HG02885 (cell line): ENCODE data around the gene PMEPA1.
A peak's percentile ranks its signal among the peaks of the same experiment; 100 is the strongest.

Source experiments
- ATAC-seq: cut with Tn5 transposase; IDR thresholded peaks from one replicate; pipeline ENCODE4 v1.9.1; 2021; ENCODE audit warnings: mild to moderate bottlenecking; ENCODE audit not compliant: unreplicated experiment, poor library complexity

Gene PMEPA1

DNA sequence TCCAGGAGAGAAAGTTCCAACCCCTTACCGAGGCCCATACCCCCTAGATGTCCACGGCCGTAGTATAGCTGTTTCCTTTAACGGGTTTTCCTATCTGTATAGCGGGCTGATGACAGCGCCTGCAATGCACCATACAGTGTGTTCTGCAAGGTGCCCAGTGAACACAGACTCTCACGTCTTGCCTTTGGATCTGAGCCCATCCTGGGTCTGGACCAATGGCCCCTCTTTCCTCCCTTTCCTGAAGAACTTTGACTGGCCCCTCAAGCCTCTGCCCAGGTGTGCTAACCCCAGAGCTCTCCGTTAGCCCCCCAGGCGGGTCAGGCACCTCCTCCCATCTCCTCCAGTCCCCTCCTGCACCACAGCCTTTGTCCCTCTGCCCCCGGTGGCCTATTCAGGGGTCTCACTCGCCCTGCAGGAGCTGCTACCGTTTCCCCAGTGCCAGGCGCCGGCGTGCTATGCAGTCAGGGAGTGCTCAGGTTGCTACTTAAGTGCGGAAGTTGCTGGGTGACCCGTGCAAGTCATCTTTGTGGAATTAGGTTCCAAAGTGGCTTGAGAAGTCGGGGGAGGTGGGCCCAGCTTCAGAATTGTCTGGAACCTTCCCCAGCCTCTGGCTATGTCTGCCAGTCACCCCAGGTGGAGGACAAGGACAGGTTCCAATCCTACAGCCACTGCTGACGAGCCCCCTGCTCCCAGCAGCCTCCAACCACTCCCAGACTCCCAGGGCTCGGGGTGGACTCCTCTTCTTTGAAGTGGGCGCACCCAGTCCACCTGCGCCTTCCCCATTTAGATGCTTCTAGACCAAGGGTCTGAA lies 54.6 kb downstream of the PMEPA1 start:
- ATAC-seq: no peak

DNA sequence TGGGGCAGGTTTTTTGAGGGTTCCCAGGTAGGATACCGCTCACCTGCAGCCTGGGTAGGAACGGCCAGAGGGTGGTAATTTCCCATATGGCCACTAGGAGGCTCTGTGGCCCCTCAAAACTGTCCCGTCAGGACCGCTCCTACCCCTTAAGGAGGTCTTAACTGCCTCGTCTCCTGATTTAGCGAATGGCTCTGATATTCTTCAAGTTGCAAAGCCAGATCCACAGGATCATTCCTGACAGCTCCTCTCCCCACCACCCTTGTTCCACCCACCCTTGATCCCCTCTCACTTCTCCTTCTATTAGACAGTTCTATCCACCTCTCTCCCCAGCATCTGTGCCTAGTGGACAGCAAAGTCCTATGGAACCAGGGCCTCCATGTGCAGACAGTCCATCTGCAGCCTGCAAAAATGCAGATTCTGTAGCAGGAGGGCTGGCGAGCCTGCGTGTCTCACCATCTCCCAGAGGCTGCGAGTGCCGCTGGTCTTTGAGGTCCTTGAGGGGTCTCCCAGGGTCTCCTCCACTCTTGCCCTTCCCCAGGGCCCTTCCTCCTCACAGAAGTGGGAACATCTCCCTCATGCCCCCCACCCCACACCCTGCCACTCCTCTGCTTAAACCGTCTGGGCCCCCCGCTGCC lies 55.3 kb downstream of the PMEPA1 start:
- peak; percentile 63 for ATAC-seq

DNA sequence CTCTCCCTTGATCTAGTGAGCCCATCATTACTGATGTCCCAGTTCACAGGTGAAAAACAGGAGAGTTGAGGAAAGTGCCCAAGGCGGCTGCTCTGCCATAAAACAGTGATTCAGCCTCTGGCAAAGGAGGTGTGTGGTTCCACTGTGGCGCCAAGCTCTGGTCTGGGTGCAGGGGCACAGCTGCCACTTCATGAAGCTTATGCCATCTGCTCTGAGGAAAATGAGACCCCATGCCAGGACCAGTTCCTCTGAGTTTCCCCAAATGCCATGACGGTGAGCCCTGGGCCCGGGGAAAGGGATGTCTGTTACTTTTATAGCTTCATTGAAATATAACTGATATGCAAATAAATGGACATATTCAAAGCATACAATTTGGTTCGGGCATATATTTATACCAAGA lies 55.9 kb downstream of the PMEPA1 start:
- ATAC-seq: no peak

DNA sequence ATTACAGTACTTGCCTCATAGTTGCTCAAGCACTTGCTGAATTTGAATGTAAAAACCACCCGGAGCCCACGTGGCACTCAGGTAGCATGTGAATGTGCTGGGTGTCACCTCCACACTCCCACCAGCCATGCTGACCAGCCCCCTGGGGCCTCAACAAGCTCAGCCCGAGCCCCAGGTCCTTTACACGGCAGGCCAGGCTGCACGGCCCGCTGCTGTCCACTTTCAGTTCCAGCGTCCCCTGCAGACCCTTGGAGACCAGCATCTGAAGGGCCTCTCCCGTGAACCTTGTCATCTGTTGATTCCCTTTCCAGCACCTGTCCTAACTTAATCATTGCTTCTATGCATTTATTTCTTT lies 56.3 kb downstream of the PMEPA1 start:
- no peak for ATAC-seq

DNA sequence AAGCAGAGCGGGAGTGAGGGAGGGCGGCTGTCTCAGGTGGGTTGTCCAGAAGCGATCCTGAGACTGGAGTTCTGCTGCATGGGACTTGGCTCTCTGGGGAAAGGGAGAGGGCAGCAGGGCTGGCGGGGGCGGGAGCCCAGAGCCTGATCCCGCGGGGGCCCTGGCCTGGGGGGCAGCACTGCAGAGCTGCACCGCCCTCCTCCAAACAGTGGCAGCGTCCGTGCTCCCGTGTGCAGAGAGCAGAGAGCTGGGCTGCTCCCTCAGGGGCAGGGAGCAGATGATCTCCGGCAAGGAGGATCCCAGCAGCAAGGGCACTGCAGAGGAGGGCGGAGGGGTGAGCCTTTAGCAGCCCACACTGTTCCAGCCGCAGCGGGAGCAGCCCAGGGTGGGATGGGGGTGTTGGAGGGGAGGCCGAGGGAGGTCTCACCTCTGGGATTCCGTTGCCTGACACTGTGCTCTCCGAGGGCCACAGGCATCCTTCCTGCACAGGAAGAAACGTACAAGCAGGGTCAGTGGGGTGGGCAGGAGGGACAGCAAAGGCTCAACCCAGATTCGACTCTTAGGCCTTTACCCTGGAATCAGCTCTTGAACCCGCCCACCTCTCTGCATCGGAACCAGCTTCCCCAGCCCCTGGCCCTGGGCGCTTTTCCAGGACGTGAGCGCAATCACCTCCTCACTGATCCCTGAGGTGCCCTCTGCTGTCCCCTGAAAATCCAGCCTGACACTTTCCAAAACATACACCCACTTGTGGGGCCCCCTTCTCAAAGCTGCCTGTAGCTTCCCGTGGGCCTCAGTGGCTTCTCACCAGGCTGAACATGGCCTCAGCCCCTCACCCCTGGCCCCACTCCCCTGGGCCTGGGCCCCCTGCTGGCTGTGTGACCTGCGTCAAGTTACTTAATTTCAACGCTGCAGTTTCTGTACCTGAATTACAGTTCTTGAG lies 56.9 kb downstream of the PMEPA1 start:
- ATAC-seq: no peak

DNA sequence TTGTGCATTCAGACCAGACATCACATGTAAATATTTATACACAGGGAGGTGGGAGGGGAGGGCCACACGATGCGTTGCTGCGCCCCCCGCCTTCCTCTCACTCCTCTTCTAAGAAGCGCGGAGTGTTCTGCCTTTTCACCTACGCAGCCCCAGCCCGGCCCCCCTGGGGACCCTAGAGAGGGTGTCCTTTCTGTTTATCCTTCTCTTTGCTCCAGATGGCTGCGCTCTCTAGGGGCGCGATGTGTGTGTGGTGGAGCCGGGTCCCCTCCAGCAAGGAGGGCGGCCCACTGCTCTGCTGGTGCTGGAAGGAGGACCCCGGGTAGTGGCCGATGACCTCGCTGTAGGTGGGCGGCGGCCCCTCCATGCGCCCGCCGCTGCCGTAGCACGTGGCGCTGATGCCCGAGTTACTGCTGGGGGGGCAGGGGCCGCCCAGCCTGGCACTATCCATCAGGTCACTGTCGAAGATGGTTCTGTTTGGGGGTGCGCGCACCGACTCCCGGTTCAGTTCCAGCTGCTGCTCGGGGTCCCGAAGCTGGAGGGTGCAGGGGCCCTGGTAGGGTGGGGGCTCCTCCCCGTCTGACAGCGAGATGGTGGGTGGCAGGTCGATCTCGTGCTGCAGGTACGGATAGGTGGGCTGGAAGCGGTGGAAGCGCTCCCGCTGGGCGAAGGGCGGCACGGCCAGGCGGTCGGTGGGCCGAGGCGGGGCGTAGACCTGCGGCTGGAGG lies 57.8 kb downstream of the PMEPA1 start:
- no peak for ATAC-seq

DNA sequence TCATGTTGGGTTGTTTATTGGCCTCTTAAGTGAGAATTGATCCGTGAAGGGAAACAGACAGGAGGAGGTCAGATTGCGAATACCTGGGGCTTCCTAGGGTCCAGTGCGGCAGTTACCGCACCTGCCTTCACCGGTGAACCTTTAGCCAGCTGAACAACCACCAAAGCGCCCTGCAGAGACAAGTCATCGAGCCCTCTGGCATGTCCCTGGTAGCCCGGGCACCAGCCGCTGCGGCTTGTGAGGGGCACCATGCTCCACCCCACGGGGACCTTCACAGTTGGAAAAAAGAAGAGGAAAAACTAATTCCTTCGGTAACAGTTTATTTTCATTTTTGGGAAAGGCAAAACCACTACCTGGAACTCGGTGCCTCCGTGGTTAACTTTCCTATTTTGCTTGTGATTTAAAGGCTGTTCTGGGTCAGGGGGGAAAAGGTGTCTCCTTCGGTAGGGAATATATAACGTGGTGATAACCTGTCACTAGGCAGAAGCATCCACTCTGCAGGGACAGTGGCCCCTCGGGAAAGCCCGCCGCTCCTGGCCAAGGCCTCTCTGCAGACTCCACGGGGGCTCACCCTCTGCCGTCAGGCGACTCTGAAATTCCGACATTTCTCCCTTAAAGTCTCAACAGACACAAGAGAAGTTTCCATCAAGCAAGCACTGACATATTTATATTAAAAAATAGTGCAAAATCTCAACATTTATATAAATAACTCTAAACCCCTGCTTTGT lies 58.9 kb downstream of the PMEPA1 start:
- no peak for ATAC-seq

DNA sequence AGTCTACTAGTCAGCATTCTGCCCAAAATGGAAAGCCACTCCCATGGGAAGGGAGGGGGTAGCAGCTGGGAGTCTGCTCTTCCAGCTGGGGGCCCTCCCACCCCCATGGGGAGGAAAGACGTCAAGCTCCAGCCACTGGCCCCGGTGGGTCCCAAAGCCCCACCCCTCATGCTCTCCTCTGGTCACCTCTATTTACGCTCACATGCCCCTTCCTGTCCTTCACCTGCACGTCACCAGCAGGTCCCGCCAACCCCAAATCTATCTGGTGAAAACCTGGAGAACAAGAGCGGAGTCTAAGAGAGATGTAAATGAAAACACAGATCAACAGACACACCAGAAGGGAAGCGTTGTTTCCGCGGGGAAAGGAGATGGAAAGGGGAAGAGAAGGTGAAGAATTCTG lies 59.5 kb downstream of the PMEPA1 start:
- ATAC-seq: no peak

DNA sequence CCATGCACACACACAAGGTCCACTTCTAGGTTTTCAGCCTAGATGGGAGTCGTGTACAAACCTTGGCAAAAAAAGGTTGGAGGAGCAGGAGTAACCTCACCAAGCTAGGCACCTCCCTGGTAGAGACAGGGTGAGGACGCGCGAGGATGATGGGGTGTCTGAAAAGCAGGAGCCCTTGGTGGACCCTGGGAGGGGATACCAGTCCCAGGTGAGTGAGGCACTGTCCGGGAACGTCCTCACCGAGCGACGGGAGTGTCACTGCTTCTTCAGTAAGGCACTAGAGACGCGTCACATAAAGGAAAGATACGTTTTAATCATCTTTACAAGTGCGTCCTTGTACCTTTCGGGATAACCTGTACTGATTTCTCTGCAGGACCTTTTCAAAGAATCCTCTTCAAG lies 60.2 kb downstream of the PMEPA1 start:
- ATAC-seq: no peak

DNA sequence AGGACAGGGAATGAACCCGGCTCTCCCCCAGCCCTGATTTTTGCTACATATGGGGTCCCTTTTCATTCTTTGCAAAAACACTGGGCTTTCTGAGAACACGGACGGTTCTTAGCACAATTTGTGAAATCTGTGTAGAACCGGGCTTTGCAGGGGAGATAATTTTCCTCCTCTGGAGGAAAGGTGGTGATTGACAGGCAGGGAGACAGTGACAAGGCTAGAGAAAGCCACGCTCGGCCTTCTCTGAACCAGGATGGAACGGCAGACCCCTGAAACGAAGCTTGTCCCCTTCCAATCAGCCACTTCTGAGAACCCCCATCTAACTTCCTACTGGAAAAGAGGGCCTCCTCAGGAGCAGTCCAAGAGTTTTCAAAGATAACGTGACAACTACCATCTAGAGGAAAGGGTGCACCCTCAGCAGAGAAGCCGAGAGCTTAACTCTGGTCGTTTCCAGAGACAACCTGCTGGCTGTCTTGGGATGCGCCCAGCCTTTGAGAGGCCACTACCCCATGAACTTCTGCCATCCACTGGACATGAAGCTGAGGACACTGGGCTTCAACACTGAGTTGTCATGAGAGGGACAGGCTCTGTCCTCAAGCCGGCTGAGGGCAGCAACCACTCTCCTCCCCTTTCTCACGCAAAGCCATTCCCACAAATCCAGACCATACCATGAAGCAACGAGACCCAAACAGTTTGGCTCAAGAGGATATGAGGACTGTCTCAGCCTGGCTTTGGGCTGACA lies 60.8 kb downstream of the PMEPA1 start:
- ATAC-seq: no peak

DNA sequence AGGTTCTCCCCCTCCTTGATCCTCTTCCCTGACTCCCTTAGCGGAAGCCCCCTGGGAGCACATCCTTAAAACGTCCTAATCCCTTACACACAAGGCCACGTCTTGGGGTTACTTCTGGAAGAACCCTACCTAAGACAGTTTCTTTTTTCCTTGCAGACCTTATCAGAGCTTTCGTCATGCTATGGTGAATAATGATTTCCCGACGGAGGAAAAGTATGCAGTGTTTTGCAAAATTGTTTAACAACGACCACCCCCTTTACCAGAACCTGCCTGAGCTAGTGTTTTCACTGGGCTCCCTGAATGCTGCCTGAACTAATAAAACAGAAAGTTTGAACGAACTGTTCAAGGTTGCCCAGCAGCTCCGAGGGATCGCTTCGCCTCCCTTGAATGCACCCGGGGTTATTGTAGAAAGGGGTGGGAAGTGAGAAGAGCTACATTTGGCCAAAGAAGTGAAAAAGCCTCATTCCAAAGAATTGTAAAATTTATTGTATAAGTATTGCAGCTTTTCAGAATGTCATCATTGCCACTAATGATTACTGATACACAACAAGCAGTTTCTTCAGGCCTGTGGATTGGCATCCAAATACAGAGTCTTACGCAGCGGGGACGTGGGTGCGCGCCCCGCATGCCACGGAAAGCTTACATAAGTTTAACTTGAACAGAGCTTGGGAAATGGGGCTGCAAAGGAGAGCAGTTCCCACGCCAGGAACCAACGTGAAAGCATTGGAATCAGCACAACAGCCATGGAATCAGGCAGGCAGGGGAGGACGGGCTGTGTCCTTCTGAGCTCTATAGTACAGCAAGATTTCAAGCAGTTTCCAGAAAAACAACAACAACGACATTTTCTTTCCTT lies 61.7 kb downstream of the PMEPA1 start:
- ATAC-seq: no peak

DNA sequence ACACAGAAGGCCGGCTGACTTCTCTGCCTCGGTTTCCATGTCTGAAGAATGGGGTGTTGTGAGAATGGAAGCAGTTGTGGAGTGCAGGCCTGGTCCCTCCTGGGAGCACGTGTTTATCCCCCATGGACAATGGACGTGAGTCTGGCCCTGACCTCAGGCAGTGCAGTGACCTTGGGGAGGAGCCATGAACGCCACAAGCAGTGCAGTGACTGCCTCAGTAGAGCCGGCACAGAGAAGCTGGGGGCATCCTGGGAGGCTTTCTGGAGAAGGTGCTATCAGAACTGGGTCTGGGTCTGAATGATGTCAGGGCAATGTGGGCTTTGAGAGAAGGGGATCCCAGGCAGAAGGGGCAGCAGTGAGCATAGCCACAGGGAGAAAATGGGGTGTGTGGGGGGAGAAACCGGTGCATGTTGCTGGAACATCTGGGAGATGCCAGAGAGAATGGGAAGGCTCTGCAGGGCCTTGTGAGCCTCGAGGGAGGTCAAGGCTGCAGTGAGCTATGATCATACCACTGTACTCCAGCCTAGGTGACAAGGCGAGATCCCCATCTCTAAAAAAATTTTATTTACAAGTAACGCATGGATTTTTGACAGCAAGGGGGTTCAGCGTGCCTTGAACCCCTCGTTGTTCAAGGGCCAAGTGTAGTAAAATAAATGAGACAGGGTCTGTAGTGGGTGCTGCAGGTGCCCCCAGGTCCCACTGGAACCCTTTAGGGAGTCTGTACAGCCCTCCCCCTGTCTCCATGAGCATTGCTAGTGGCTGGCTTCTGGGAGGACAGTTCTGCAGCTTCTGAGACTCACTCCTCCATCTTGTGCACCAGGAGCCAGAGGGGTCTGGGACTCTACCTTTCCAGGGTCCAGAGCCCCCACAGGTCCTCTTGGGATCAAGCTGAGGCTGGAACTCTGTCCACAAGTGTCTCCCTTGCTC lies 62.5 kb downstream of the PMEPA1 start:
- no peak for ATAC-seq

DNA sequence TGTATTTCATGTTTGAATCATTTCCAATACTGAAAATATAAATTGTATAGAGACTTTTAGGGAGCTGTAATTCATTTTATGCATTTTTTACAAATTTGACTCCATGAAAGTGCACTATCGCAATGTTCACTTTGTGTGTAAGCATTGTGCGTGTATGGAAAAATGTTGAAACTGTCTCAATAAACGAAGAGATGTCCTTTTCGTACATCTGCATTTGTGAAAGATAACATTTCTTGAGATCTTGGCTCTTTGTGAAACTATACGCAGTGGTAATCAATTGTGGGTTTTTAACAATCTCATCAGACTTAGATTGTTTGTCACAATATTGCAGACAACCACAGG lies 70.9 kb downstream of the PMEPA1 start:
- ATAC-seq: no peak

DNA sequence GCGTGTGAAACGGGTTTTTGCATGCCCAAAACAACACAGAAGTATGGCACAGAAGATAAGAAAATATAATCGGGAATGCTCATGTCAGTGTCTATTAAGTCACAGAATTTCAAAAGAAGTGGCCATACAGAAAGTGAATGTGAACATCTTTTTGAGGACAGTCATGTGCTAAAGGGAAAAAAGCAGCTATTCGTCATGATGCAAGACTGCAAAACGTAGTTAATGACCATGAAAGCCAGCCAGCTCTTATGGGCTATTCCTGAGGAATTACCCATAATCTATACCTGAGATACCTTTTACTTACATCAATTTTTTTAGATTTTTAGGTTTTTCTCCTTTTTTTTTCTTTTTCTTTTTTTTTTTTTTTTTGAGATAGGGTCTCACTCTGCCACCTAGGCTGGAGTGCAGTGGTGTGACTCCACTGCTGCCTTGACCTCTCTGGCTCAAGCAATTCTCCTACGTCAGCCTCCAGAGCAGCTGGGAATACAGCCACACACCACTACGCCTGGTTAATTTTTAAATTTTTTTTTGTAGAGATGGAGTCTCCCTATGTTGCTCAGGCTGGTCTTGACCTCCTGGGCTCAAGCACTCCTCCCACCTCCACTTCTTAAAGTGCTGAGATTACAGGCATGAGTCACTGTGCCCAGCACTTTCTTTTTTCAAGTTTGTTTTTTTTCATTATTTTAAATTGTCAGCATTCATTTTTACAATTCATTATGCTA lies 71.5 kb downstream of the PMEPA1 start:
- ATAC-seq: no peak

DNA sequence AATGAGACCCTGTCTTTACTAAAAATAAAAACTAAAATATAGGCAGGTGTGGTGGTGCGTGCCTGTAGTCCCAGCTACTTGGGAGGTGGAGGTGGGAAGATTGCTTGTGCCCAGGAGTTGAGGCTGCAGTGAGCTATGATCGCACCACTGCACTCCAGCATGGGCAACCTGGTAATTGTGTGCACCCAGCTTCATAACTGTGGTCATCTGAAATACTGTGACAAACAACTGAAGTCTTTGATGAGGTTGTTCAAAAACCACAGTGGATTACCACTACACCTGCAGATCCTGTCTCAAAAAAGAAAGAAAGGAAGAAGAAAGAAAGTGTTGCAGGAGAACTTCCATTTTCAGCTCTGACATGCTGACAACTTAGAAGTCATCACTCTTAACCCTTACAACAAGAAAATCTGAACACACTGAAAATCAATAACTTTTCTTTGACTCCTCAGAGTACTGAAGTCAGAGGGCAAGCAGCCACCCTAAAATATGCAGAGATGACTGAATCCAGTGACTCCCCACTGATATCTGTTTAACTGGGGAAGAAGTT lies 75.8 kb downstream of the PMEPA1 start:
- no peak for ATAC-seq

DNA sequence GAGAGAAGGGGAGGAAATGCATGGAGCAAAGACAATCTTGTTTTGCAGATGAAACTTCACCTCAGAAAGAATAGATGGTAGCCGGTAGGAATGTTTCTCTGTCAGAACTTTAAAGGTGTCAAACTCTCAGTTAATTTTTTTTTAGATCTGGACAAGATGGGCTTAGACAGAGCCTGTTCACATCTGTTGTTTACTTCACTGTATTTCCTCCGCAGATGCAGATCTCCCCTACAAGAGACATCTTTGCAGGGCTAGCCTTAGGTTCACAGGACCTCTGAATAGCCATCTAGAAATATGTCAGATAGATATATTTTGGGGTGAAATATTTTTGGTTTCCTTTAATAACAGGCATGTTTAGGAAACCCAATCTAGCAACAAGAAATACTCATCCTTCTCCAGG lies 77.5 kb downstream of the PMEPA1 start:
- ATAC-seq: no peak
